ENCODE results near the gene TMEM130. TPM values are rescaled to one million over a fixed set of nuclear protein-coding genes. Genes with fewer than 3 reads are reported as not detected.

The TMEM130 gene, protein sequence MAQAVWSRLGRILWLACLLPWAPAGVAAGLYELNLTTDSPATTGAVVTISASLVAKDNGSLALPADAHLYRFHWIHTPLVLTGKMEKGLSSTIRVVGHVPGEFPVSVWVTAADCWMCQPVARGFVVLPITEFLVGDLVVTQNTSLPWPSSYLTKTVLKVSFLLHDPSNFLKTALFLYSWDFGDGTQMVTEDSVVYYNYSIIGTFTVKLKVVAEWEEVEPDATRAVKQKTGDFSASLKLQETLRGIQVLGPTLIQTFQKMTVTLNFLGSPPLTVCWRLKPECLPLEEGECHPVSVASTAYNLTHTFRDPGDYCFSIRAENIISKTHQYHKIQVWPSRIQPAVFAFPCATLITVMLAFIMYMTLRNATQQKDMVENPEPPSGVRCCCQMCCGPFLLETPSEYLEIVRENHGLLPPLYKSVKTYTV
- 1.1 and 1.7 TPM in 2 replicates for total RNA-seq (2021)
- long read RNA-seq, partial matches to known transcripts = 2 of 4 reads
- long read RNA-seq, other reads (novel, unspliced or antisense) = 0 of 4 reads

DNA sequence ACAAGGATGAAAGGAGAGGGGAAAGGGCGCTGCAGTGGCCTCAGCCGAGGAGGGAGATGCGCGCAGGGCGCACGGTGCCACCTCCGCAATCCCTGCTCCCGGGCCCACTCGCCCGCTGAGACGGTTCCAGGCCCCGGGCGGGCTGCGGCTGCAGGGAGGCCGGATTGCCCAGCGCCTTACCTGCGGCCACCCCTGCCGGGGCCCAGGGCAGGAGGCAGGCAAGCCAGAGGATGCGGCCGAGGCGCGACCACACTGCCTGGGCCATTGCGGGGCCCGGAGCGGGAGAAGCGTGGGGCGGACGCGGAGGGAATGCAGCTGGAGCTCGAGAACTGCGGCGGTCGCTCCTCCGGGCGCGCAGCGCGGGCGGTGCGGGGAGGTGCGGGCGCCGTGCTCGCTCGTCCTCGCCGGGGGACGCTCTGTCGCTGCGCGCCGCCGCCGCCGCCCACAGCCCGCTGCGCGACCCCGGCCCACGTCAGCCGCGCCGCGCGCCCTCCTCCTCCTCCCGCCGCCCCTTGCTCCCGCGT lies at the start of gene TMEM130:
Gene TMEM130 (minus strand): TSS at position 418 of the 524 bp plus-strand sequence. CDS start 153 bp downstream, at position 265.
- Histone ChIP-seq H3K4me1 (ENCODE audit: insufficient read depth, low read length) (no peaks in the 10 kb centered on the region; the same call in 1 of the 2 replicates), H2BK12ac (ENCODE audit: insufficient read length, low read depth, low read length) (no peak within 1 kb of the TSS), H3K14ac (ENCODE audit: insufficient read depth, low read length) (peak within 1 kb of the TSS; percentile 57), H2AK5ac (ENCODE audit: insufficient read length, low read length) (no peak within 1 kb of the TSS), H3K79me2 (ENCODE audit: insufficient read depth, low read length) (no peaks in the 10 kb centered on the region), H4K91ac (ENCODE audit: insufficient read length, low read depth, low read length) (no peak within 1 kb of the TSS), H2BK15ac (ENCODE audit: low read depth, low read length) (no peak within 1 kb of the TSS; the same call in 1 of the 2 replicates), H3K79me1 (ENCODE audit: insufficient read depth, low read depth, low read length, poor library complexity, severe bottlenecking) (no peaks in the 10 kb centered on the region), H2BK5ac (ENCODE audit: insufficient read length, low read length) (no peak within 1 kb of the TSS), H4K20me1 (ENCODE audit: control insufficient read depth, insufficient read depth, insufficient read length) (no peaks in the 10 kb centered on the region), H2BK20ac (ENCODE audit: low read depth, low read length, poor library complexity, severe bottlenecking) (no peak within 1 kb of the TSS), H2AFZ (ENCODE audit: low read length) (no peak within 1 kb of the TSS), H3K23me2 (ENCODE audit: insufficient read length, low read depth, low read length, poor library complexity, severe bottlenecking) (peaks cover 9% of the 10 kb centered on the region), H4K5ac (ENCODE audit: insufficient read length, low read depth, low read length) (no peak within 1 kb of the TSS), H3K27ac (ENCODE audit: insufficient read length, low read depth, low read length) (no peak within 1 kb of the TSS), H3T11ph (ENCODE audit: low read length) (no peak within 1 kb of the TSS), H4K8ac (replicated peaks; ENCODE audit: insufficient read length, low read depth, low read length) (no peak within 1 kb of the TSS), H3K9ac (ENCODE audit: extremely low read depth, insufficient read length, low read length) (no peak within 1 kb of the TSS), H3K4me2 (ENCODE audit: insufficient read depth, insufficient read length, low read length) (peak within 1 kb of the TSS; percentile 89), H2BK120ac (ENCODE audit: low read depth, low read length, poor library complexity, severe bottlenecking) (no peak within 1 kb of the TSS), H3K4ac (ENCODE audit: low read depth, low read length) (no peak within 1 kb of the TSS), H3K9me3 (ENCODE audit: control insufficient read depth, low read depth, low read length) (no peaks in the 10 kb centered on the region), H3K27me3 (ENCODE audit: insufficient read depth, low read length) (peaks cover 12% of the 10 kb centered on the region; the same call in 1 of the 2 replicates), H3K18ac (ENCODE audit: insufficient read length, low read depth, low read length) (peak within 1 kb of the TSS; percentile 34), H3K56ac (ENCODE audit: insufficient read length, low read depth, low read length) (no peak within 1 kb of the TSS), H3K23ac (ENCODE audit: insufficient read length, low read depth, low read length) (no peak within 1 kb of the TSS)
- H3K36me3 Mint-ChIP-seq (ENCODE audit: insufficient read depth in 1 of 3, low read depth in 3 of 3) = no peaks in the 10 kb centered on the region
- H3K9me3 Mint-ChIP-seq = no peaks in the 10 kb centered on the region
- DNase-seq = no peak
- TF ChIP-seq, protein P1, sequence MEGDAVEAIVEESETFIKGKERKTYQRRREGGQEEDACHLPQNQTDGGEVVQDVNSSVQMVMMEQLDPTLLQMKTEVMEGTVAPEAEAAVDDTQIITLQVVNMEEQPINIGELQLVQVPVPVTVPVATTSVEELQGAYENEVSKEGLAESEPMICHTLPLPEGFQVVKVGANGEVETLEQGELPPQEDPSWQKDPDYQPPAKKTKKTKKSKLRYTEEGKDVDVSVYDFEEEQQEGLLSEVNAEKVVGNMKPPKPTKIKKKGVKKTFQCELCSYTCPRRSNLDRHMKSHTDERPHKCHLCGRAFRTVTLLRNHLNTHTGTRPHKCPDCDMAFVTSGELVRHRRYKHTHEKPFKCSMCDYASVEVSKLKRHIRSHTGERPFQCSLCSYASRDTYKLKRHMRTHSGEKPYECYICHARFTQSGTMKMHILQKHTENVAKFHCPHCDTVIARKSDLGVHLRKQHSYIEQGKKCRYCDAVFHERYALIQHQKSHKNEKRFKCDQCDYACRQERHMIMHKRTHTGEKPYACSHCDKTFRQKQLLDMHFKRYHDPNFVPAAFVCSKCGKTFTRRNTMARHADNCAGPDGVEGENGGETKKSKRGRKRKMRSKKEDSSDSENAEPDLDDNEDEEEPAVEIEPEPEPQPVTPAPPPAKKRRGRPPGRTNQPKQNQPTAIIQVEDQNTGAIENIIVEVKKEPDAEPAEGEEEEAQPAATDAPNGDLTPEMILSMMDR (conservative IDR thresholded peaks at IDR 0.05) = no peak
- WGBS (ENCODE audit: extremely low coverage, insufficient read length, low lambda C conversion rate) = no CpG with 5 or more reads among the region's 69 CpGs
- peaks cover 55% of the 10 kb centered on the region for H3K27me3 Mint-ChIP-seq (ENCODE audit: low read depth)
- peaks cover 5 to 19% of the 10 kb centered on the region in 2 experiments for H3K4me1 Mint-ChIP-seq
- peak within 1 kb of the TSS; percentile 70 to 85 for H3K4me3 Mint-ChIP-seq
- H3K27ac Mint-ChIP-seq = no peak within 1 kb of the TSS
